NCI-H1436 (cell line): ENCODE measurements around the gene TFDP2.
A peak's percentile ranks its signal among the peaks of the same experiment; 100 is the strongest.
"Not testable (repeated sequence)": the region's sequence is repeated elsewhere in the genome, so short reads cannot be mapped to it uniquely, and the experiment has no call there.

Experiments
- DNase-seq: peaks from one replicate; lab custom pipeline; 2025; lab: John Stamatoyannopoulos, UW

The TFDP2 gene

DNA sequence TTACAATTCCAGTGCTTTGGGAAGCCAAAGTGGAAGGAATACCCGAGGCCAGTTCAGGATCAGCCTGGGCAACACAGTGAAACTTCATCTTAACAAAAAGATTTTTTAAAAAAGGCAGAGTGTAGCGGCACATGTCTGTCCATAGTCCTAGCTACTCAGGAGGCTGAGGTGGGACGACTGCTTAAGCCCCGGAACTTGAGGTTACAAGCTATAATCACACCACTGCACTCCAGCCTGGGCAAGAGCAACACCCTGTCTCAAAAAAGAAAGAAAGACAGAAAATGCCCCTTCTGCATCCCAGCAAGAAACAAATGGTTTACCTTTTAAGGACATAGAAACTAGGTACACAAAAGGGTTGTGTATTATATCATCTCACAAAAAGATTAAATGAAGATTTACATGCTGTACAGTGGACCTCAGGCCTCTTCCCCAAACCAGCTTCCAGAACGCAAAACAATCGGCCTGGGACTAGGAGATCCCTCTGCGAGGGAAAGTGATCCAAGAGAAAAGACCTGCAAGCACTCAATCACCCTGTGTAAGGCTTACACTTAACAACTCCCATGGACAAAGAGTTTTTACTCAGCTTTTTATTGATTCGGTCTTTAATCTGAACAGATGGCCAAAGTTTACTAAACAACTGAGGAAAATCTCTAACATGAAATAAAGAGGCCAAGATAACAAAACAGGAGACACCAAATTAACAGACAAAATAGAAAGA, 21.2 kb downstream of the TFDP2 start:
- DNase-seq, result no peak

DNA sequence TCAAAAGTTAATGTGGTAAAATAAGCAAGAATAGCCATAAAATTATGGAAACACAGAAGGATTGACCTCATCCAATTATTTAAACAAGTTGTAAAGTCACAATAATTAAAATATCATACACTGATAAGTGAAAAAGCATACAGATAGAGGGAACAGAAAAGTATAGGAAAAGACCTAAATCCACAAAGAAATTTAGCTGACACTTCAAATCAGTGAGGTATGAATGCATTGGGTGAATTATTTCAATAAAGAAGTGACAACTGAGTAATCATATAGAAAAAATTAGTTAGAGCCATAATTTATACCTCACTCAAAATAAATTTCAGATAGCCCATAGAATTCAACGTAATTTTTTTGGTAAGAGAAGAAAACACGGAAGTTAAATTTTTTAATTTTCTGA, 25.1 kb downstream of the TFDP2 start:
- DNase-seq, result no peak

DNA sequence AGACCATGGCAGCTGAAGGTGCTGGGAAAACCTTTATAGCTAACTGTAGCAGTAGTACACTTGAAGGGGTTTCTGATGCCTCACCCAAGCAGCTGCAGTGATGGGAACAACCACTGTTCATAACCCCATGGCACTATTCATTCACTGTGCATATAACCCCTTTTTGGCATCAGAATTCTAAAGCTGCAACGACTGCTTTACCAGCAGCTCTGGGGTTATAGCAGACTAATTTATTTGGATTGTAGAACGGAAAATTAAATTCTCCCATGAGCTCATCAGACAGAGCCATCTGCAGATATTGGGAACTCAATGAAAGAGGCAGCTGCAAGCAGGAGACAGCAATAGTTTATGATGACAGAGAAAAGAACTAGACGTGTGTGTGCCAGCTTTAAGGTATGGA, 28.6 kb downstream of the TFDP2 start:
- DNase-seq, result no peak

DNA sequence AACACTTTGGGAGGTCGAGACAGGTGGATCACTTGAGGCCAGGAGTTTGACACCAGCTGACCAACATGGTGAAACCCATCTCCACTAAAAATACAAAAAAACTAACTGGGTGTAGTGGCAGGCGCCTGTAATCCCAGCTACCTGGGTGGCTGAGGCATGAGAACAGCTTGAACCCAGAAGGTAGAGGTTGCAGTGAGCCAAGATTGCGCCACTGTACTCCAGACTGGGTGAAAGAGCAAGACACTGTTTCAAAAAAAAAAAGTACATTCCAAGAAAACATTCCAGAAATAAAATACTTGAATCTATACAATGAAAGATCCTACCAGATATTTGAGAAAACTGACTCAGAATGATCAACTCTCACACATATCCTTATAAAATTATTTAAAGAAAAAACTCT, 30.4 kb downstream of the TFDP2 start:
- no peak for DNase-seq

DNA sequence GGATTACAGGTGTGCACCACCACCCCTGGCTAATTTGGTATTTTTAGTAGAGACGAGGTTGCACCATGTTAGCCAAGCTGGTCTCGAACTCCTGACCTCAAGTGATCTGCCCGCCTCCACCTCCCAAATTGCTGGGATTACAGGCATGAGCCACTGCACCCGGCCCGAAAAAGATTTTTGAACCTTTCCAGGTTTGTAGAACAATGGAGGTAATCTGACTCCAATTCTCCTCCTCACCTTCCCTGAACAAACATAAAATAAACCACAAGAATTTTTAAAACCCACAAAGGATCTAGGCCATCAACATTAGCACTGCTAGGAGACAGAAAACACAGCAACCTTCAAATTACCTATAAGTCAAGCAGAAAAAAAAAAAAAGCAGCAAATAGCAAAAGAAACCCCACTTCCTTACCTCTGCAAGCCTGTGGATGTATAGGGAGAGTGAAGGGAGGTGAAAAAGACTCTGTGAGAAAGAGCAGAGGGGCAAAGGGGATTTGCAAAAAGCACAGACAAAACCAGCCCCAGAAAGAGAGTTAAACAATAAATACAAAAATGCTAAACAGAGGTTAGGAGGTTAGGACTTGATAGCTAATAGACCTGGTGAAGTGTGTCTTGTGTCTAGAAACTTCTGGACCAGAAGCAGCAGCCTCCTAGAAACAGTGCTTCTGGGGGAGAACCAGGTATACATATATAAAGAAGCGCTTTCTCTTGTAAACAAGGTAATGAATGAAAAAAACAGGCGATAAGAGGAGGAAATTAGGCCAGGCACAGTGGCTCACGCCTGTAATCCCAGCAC, 32.1 kb downstream of the TFDP2 start:
- DNase-seq, result peak; percentile 29

DNA sequence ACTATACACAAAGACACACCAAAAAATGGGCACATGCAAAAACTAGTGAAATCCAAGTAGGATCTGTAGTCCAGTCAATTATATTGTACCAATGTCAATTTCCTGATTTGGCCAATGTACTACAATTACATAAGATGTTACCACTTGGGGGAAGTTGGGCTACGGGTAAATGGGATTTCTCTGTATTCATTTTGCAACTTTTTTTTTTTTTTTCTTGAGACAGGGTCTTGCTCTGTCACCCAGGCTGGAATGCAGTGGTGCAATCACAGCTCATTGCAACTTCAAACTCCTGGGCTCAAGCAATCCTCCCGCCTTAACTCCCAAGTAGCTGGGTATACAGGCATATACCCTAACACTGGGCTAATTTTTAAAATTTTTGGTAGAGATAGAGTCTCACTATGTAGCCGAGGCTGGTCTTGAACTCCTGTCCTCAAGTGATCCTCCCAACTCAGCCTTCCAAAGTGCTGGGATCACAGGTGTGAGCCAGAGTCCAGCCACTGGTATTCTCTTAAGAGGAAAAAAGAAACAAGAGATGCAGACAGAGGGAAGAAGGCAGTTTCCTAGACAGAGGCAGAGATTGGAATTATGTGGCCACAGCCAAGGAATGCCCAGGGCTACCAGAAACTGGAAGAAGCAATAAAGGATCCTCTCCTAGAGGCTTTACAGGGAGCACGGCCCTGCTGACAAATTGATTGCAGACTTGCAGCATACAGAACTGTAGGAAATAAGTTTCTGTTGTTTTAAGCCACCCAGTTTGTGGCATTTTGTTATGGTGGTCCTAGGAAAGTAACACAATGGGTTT, 33.3 kb downstream of the TFDP2 start:
- DNase-seq, result no peak

DNA sequence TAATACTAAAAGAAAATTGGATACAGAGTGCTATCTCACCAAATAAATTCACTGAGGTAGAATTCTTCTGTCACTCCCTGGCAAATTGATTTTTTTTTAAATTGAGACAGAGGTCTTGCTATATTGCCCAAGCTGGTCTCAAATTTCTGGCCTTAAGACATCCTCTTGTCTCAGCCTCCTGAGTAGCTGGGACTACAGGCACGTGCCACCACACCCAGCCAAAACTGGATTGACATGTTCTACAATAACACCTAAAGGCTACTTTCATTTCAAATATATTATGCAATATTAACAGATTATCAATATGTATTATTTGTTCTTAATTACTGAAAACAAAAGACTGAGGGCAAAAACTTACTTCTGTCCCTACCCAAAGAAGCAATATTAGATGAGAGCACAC, 36.7 kb downstream of the TFDP2 start:
- DNase-seq, result no peak

DNA sequence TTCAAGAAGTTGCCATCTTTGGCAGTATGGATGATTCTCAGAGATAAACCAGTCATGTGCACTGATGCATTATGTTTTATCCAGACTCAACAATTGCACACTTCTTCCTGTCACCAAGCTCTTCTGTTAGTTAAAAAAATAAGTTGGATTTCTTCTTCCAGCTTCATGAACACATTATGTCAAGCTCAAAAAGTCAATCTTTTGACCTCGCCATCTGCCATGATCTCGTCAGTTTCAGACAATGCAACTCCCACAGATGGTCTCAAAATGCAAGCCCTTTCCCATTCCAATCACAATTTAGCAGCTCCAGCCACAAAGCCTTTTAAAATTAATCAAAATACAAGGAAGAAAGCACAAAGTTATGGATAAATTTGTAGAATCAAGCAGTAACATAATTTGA, 42.8 kb downstream of the TFDP2 start:
- no peak for DNase-seq

DNA sequence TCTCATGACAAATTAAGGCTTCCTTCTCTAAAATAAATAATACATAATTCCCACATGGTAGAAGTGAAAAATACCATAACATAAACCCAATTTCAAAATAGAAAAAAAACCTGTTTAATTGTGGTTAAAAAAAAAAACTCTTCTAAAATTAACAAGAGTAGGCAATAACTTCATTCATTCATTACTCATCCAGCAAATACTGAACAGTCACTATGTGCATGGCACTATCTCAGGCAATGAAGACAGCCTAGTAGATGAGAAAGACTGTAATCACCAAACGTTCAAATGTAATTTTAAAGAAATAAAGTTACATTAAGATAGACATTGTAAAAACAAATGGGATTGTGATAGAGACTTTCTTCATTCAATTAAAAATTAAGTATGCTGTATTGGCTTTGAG, 43.4 kb downstream of the TFDP2 start:
- no peak for DNase-seq

DNA sequence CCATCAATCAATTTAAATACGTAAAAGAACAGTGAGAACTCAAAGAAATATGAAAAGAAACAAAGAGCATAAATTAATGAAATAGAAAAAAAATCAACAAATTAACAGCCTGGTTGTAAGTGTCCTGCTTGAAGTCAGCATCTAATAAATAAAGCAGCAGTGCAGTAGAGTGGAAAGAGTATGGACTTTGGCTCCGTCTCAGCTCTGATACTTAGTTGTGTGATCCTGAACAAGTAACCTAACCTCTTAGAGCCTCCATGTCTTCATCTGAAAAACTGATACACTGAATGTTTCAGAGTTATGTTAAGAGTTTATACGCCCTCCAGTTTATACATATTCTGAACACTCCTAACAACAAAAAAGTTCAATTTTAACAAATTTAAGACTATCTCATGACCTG, 44.6 kb downstream of the TFDP2 start:
- DNase-seq, result no peak

DNA sequence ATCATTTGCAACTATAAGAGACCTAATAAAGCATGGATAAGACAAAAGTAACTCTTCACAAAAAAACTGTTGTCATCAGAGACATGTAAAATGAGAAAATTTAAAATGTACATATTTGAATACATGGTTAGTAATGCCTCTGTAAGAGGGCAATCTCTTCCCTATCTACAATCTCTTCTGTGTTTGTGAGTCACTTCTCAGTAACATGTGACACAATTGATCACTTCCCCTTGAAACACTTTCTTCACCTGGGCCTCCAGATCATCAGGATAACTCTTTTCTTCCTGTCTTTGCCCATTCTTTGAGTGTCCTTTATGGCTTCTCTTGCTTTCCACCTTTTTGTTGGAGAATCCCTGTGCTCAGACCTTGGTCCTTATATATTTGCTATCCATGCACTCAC, 50.4 kb downstream of the TFDP2 start:
- no peak for DNase-seq

DNA sequence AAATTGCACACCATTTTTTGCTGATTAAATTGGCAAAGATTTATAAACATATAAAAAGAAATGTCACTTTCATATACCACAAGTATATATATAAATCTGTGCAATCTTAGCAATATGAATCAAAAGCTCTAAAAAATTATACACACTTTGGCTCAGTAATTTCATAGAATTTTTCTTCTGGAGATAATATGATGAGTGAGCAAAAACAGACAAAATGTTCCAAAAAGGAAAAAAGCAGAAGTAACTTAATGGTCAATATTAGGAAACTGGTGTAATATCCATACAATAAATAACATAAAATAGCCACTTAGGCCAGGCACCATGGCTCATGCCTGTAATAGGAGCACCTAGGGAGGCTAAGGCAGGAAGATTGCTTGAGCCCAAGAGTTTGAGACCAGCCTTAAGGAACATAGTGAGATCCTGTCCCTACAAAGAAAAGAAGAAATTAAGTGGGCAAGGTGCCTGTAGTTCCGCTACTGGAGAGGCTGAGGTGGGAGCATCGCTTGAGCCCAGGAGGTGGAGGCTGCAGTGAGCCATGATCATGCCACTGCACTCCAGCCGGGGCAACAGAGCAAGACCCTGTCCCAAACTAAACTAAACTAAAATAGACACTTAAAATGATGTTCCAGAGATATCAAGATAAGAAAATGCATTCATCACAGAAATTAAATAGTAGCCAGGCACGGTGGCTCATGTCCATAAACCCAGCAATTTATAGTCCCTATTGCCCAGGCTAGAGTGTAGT, 52.1 kb downstream of the TFDP2 start:
- DNase-seq, result no peak

DNA sequence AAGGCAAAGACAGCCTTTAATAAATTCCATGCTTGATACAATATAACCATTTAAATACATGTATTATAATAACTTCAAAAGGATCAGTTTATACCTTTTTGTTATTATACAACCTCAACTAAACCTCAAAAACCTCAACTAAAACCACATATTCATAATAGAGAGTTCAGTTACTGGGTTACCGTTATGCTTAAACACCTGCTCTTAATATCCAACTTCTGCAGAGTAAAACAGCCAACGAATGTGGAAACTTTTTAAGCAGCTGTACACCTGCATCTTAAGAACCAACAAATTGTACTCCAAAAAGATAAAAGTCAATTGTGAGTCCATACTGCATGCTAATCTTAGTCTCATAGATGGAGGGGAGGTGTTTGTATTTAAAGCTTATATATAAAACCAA, 53.5 kb downstream of the TFDP2 start:
- DNase-seq, result no peak

DNA sequence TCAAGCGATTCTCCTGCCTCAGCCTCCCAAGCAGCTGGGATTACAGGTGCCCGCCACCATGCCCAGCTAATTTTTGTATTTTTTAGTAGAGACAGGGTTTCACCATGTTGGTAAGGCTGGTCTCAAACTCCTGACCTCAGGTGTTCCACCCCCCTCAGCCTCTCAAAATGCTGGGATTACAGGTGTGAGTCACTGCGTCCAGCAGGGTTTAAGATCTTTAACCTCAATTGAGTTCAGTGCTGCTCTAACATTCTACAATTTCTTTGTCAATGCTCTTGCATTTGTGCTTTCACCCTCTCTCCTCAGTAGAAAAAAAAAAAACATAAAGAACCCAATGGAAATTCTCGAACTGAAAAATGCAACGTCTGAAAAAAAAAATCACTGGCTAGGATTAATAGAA, 60.4 kb downstream of the TFDP2 start:
- not testable (repeated sequence) for DNase-seq

DNA sequence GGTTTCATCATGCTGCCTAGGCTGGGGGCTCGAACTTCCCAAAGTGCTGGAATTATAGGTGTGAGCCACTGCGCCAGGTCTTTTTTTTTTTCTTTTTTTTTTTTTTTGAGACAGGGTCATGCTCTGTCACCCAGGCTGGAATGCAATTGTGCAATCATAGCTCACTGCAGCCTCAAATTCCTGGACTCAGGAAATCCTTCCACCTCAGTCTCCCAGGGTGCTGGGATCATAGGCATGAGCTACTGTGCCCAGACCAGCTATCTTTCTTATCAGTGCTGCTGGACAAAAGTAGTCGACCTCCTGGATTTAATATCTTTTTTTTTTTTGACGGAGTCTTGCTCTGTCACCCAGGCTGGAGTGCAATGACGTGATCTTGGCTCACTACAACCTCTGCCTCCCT, 60.8 kb downstream of the TFDP2 start:
- no peak for DNase-seq

DNA sequence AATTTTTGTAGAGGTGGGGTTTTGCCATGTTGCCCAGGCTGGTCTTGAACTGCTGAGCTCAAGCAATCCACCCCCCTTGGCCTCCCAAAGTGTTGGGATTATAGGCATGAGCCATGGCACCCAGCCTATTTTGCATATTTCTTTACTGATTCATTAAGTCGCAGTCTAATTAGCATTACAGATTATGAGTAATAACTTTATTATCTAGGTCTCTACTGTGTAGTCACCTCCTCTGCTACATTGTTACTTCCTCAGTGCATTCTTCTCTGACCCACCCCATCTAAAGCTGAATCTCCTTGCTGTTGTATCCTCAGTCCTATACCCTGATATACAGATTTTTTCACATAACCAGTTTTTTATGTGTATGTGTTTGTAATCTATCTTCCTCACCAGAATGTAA, 61.7 kb downstream of the TFDP2 start:
- DNase-seq, result no peak

DNA sequence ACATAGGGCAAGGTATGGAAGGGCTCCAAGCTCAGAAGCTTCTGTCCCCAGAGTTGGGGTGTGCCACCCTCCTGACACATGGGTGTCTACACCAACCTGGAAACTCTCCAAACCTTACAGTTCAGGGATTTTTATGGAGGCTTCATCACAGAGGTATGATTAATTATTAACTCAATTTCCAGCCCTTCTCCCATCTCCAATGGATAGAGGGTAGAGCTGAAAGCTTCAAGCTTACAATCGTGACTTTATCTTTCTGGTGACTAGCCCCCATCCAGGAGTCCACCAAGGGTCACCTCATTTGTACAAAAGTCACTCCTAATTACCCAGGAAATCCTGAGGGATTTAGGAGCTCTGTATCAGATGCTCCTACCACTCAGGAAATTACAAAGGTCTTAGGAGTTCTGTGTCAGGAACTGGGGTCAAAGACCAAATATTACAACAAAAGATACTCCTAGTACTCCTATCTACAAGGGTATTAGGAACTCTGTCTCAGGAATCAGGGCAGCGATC, 62.7 kb downstream of the TFDP2 start:
- no peak for DNase-seq

DNA sequence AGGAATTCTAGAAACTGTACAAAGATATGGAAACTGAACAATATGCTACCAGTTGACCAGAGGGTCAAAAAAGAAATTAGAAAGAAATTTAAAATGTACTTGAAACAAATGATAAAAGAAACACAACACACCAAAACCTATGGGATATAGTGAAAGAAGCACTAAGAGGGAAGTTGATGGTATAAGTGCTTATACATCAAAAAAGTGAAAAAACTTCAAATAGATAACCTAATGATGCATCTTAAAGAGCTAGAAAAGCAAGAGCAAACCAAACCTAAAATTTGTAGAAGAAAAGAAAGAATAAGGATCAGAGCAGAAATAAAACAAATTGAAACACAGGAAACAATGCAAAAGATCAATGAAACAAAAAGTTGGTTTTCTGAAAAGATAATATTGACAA, 68.2 kb downstream of the TFDP2 start:
- DNase-seq, result no peak

DNA sequence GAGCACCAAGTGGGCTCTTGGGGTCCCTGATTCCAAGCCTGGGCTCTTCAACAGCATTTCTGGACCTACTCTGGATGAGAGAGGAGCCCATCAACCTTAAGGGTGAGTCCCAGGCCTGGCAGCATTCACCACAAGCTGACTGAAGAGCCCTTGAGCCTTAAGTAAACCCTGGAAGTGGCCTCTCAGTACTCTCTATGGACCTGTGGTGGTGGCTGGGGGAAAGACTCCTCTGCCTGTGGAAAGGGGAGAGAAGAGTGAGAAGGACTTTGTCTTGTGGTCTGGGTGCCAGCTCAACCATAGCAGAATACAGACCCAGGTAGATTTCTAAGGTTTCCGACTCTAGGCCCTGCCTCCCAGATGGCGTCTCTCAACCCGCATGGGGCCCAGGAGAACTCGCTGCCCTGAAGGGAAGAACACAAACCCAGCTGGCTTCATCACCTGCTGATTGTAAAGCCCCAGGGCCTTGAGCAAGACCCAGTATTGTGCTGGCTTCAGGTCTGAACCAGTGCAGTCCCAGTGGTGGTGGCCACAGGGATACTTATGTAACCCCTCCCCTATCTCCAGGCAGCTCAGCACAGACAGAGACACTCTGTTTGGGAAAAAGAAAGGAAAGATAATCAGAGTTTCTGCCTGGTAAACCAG, 71.4 kb downstream of the TFDP2 start:
- DNase-seq, result no peak

DNA sequence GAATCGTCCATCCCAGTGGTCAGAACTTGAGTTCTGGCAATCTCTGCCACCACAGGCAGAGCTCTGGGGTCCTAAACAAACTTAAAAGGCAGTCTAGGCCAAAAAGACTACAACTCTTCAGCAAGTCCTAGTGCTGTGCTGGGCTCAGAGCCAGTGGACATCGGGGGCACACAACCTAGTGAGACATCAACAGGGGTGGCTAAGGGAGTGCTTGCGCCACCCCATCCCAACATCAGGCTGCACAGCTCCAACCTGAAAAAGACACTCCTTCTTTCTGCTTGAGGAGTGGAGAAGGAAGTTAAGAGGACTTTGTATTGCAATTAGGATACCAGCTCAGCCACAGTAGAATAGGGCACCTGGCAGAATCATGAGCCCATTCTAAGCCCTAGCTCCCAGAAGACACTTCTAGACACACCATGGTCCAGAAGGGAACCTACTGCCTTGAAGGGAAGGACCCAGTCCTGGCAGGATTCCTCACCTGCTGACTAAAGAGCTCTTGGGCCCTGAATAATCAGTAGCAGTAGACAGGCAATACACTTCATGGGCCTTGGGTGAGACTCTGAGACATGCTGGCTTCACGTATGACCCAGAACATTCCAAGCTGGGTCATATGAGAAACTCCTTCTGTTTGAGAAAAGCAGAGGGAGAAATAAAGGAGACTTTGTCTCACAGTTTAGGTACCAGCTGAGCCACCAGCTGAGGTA, 72.0 kb downstream of the TFDP2 start:
- DNase-seq, result no peak

DNA sequence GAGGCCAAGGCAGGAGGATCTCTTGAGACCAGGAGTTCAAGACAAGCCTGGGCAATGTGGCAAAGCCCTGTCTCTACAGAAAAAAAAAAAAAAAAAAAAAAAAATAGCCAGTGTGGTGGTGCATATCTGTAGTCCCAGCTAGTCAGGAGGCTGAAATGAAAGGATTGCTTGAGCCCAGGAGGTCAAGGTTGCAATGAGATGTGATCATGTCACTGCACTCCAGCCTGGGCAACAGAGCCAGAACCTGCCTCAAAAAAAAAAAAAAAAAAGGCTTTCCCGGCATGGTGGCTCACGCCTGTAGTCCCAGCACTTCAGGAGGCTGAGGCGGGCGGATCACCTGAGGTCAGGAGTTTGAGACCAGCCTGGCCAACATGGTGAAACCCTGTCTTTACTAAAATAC, 73.7 kb downstream of the TFDP2 start:
- not testable (repeated sequence) for DNase-seq
